ENCODE data around the gene PCDH11Y. TPM values are rescaled to one million over a fixed set of nuclear protein-coding genes. Genes with fewer than 3 reads are reported as not detected.
"Not testable (repeated sequence)": the region's sequence is repeated elsewhere in the genome, so short reads cannot be mapped to it uniquely, and the experiment has no call there.

The PCDH11Y gene, protein sequence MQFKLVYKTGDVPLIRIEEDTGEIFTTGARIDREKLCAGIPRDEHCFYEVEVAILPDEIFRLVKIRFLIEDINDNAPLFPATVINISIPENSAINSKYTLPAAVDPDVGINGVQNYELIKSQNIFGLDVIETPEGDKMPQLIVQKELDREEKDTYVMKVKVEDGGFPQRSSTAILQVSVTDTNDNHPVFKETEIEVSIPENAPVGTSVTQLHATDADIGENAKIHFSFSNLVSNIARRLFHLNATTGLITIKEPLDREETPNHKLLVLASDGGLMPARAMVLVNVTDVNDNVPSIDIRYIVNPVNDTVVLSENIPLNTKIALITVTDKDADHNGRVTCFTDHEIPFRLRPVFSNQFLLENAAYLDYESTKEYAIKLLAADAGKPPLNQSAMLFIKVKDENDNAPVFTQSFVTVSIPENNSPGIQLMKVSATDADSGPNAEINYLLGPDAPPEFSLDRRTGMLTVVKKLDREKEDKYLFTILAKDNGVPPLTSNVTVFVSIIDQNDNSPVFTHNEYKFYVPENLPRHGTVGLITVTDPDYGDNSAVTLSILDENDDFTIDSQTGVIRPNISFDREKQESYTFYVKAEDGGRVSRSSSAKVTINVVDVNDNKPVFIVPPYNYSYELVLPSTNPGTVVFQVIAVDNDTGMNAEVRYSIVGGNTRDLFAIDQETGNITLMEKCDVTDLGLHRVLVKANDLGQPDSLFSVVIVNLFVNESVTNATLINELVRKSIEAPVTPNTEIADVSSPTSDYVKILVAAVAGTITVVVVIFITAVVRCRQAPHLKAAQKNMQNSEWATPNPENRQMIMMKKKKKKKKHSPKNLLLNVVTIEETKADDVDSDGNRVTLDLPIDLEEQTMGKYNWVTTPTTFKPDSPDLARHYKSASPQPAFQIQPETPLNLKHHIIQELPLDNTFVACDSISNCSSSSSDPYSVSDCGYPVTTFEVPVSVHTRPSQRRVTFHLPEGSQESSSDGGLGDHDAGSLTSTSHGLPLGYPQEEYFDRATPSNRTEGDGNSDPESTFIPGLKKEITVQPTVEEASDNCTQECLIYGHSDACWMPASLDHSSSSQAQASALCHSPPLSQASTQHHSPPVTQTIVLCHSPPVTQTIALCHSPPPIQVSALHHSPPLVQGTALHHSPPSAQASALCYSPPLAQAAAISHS (N-terminal part only)
- polyA plus RNA-seq (0.44 and 0.64 TPM in 2 replicates), polyA minus RNA-seq (14.1 and 15.3 TPM in 2 replicates)

DNA sequence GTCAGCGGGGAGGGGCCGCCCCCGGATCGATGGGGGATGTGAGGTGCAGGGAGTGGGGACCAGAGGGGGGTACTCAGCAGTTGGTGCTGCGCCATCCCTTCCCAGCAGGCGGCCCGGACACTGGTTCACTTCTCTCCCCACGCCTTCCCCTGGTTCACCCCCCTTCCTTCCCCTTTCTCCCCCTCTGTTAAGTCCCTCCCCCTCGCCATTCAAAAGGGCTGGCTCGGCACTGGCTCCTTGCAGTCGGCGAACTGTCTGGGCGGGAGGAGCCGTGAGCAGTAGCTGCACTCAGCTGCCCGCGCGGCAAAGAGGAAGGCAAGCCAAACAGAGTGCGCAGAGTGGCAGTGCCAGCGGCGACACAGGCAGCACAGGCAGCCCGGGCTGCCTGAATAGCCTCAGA, at the start of gene PCDH11Y:
Gene PCDH11Y, plus strand, starts transcription at position 240 of the 400 bp plus-strand sequence. CDS start 56,804 bp downstream, outside the sequence.
- H3K27me3 ChIP-seq (ENCODE audit: insufficient read depth, low read depth, low read length); H3K79me2 ChIP-seq (replicated peaks; ENCODE audit: insufficient read depth, low read length); H3K27ac ChIP-seq (ENCODE audit: low read length); H3K36me3 ChIP-seq (ENCODE audit: insufficient read depth, low read length); H3K9me2 ChIP-seq (ENCODE audit: insufficient read depth, low read length); H2AFZ ChIP-seq (ENCODE audit: low read depth, low read length); H3K9ac ChIP-seq (ENCODE audit: low read length); H3F3A ChIP-seq (ENCODE audit: insufficient read depth, low read length, poor library complexity, severe bottlenecking); H3K4me2 ChIP-seq (ENCODE audit: low read length); H4K20me1 ChIP-seq (ENCODE audit: insufficient read depth); H3K9me3 ChIP-seq (ENCODE audit: low read length): not testable (repeated sequence)
- H3K4me3 ChIP-seq (ENCODE audit: low read length), result peak within 1 kb of the TSS; percentile 55

DNA sequence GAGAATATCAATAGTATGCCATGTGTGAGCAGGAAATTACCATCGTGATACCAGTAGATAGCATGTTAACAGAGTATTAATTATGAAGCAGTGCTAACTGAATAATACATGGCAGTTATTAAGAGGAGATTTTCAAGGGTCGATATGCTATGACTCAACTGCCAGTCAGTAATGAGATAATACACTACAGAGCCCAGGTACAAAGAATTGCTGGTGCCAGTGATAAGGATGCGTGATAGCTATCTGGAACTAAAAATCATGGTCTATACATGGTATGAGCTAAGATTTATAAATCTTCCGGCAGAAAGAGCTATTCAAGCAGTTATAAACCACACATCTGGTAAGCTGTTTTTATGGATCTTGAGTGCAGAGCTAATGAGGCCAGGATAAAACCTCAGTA, 32.2 kb upstream of the PCDH11Y start:
- not testable (repeated sequence) for H3K9me3 ChIP-seq (ENCODE audit: low read length); H3K79me2 ChIP-seq (replicated peaks; ENCODE audit: insufficient read depth, low read length); H3F3A ChIP-seq (ENCODE audit: insufficient read depth, low read length, poor library complexity, severe bottlenecking); H2AFZ ChIP-seq (ENCODE audit: low read depth, low read length); H3K27ac ChIP-seq (ENCODE audit: low read length); H3K9me2 ChIP-seq (ENCODE audit: insufficient read depth, low read length); H3K36me3 ChIP-seq (ENCODE audit: insufficient read depth, low read length); H3K27me3 ChIP-seq (ENCODE audit: insufficient read depth, low read depth, low read length); H3K9ac ChIP-seq (ENCODE audit: low read length); H3K4me3 ChIP-seq (ENCODE audit: low read length); H3K4me2 ChIP-seq (ENCODE audit: low read length); H4K20me1 ChIP-seq (ENCODE audit: insufficient read depth)

DNA sequence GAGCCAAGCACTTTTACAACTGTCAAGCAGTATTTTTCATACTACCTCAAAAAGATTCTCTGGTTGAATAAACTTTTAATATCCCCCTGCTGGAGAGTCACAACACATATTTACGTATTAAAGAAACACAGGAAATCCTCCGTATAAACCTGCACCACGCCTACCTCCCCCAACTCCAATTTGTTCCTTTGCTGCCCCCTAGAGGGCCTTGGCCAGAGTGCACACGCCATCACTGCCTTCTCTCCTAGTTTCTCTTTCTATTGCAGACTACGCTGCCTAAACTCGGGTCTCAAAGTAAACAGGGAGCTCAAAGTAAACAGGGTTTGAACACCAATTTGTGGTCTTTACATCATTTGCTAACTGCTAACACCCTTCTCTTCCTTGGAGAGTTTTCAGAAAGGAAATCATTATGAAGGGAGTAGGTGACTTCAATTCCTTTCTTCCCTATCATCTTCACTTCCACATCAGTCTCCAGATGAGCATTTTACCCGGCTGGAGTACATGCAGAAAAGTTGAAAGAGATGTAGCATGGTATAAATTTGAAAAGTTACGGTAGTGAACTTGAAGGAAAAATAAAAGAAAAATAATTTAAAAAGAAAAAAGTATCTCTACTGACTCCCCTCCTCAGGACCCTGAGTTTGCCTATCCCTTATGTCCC, 8.2 kb upstream of the PCDH11Y start:
- H3K79me2 ChIP-seq (replicated peaks; ENCODE audit: insufficient read depth, low read length); H3K9me3 ChIP-seq (ENCODE audit: low read length); H3K9me2 ChIP-seq (ENCODE audit: insufficient read depth, low read length); H3K27me3 ChIP-seq (ENCODE audit: insufficient read depth, low read depth, low read length); H2AFZ ChIP-seq (ENCODE audit: low read depth, low read length); H3K27ac ChIP-seq (ENCODE audit: low read length); H3K4me3 ChIP-seq (ENCODE audit: low read length); H4K20me1 ChIP-seq (ENCODE audit: insufficient read depth); H3F3A ChIP-seq (ENCODE audit: insufficient read depth, low read length, poor library complexity, severe bottlenecking); H3K36me3 ChIP-seq (ENCODE audit: insufficient read depth, low read length); H3K9ac ChIP-seq (ENCODE audit: low read length); H3K4me2 ChIP-seq (ENCODE audit: low read length): not testable (repeated sequence)

DNA sequence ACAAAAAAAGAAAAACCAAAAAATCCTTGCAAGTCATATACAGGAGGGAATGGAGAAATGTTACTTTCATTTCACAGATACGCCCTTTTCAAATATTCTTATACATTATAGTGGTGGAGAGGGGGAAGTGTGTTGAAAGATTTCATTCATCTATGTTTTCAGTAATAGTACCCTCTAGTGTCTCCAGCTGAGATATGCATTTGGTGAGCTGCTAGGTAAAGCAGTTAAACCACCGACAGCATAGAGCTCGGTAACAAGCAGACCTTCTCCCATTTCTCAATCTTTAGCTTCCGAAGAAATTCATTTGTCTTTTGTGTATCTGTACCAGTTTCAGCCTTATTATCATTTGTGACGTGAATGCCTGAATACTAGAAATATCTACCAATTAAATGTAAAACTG, 5.2 kb upstream of the PCDH11Y start:
- H4K20me1 ChIP-seq (ENCODE audit: insufficient read depth); H3K79me2 ChIP-seq (replicated peaks; ENCODE audit: insufficient read depth, low read length); H3K9ac ChIP-seq (ENCODE audit: low read length); H3F3A ChIP-seq (ENCODE audit: insufficient read depth, low read length, poor library complexity, severe bottlenecking); H3K4me3 ChIP-seq (ENCODE audit: low read length); H3K36me3 ChIP-seq (ENCODE audit: insufficient read depth, low read length); H3K27me3 ChIP-seq (ENCODE audit: insufficient read depth, low read depth, low read length); H3K9me3 ChIP-seq (ENCODE audit: low read length); H2AFZ ChIP-seq (ENCODE audit: low read depth, low read length); H3K27ac ChIP-seq (ENCODE audit: low read length); H3K4me2 ChIP-seq (ENCODE audit: low read length); H3K9me2 ChIP-seq (ENCODE audit: insufficient read depth, low read length): not testable (repeated sequence)
- TF ChIP-seq, protein P1, sequence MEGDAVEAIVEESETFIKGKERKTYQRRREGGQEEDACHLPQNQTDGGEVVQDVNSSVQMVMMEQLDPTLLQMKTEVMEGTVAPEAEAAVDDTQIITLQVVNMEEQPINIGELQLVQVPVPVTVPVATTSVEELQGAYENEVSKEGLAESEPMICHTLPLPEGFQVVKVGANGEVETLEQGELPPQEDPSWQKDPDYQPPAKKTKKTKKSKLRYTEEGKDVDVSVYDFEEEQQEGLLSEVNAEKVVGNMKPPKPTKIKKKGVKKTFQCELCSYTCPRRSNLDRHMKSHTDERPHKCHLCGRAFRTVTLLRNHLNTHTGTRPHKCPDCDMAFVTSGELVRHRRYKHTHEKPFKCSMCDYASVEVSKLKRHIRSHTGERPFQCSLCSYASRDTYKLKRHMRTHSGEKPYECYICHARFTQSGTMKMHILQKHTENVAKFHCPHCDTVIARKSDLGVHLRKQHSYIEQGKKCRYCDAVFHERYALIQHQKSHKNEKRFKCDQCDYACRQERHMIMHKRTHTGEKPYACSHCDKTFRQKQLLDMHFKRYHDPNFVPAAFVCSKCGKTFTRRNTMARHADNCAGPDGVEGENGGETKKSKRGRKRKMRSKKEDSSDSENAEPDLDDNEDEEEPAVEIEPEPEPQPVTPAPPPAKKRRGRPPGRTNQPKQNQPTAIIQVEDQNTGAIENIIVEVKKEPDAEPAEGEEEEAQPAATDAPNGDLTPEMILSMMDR (IDR thresholded peaks at IDR 0.05; ENCODE audit: poor library complexity, severe bottlenecking), result peak; percentile 50

DNA sequence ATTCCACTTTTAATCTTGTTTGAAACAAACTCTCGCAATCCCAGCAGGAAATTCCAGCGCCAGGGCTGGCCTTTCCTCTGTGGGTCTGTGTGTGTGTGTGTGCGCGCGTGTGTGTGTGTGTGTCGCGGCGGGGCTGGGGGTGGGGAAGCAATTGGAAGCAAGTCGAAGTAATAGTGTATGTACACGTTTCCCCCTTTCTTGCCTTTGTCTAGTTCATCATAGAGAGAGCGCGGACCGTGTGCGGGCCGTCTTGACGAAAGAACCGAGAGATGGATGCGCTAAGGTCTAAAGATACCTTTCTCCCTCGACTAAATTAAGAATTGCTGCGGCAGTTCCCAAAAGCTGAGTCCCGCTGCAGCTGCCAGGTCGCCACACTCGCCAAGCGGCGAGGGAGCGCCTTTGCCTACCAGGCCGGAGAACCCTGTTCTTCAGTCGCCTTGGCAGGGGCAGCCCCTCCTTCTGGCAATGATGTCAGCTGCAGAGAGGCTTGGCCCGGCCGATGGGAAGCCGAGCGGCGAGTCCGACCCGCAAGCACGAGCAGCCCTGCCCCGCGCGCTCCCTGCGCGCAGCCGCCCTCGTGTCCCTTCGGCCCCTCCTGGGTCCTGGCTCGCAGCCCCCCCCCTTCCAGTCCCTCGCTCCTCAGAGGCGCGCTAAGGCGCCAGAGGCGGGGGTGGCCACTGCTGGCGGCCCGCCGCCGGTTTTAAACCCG, 2.5 kb downstream of the PCDH11Y start:
- H4K20me1 ChIP-seq (ENCODE audit: insufficient read depth); H3K27me3 ChIP-seq (ENCODE audit: insufficient read depth, low read depth, low read length); H3K36me3 ChIP-seq (ENCODE audit: insufficient read depth, low read length): not testable (repeated sequence)

DNA sequence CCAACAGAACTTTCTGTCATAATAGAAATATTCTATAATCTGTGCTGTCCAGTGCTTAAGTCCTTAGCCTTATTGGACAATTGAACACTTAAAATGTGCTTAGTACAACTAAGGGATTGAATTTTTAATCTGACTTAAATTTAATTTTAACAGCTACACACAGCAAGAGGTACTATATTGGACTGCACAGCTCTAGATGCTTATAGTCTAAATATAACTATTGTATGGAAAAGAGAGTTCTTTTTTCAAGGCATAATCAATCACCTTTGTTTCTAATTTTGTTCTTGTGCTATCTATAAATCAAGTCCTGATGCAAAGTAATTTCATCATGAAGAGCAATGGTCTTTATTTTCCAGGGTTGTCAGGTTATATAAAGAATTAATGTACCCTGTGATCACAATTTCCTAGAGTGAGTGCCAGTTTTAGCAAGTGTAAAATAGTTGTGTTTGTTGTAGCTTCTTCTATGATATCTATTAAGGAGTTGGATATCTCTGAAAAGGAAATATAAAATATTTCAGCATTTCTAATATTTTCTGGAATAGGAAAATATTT, 39.0 kb downstream of the PCDH11Y start:
- H3K9ac ChIP-seq (ENCODE audit: low read length); H3K79me2 ChIP-seq (replicated peaks; ENCODE audit: insufficient read depth, low read length); H3K27me3 ChIP-seq (ENCODE audit: insufficient read depth, low read depth, low read length); H3K9me2 ChIP-seq (ENCODE audit: insufficient read depth, low read length); H3K4me2 ChIP-seq (ENCODE audit: low read length); H3K27ac ChIP-seq (ENCODE audit: low read length); H3F3A ChIP-seq (ENCODE audit: insufficient read depth, low read length, poor library complexity, severe bottlenecking); H3K36me3 ChIP-seq (ENCODE audit: insufficient read depth, low read length); H3K4me3 ChIP-seq (ENCODE audit: low read length); H4K20me1 ChIP-seq (ENCODE audit: insufficient read depth); H3K9me3 ChIP-seq (ENCODE audit: low read length); H2AFZ ChIP-seq (ENCODE audit: low read depth, low read length): not testable (repeated sequence)

More for the DNA sequence above, 2.5 kb downstream of the PCDH11Y start:
- H2AFZ ChIP-seq (ENCODE audit: low read depth, low read length); H3K4me2 ChIP-seq (ENCODE audit: low read length); H3K9me2 ChIP-seq (ENCODE audit: insufficient read depth, low read length); H3K9ac ChIP-seq (ENCODE audit: low read length); H3K79me2 ChIP-seq (replicated peaks; ENCODE audit: insufficient read depth, low read length); H3K27ac ChIP-seq (ENCODE audit: low read length); H3F3A ChIP-seq (ENCODE audit: insufficient read depth, low read length, poor library complexity, severe bottlenecking); H3K9me3 ChIP-seq (ENCODE audit: low read length): not testable (repeated sequence)
- H3K4me3 ChIP-seq (ENCODE audit: low read length), result peak overlapping the region; percentile 50

Data from neural cell (in vitro differentiated cells).